A549 (cell line): ENCODE results near the gene CARMIL1.

ENCODE experiments used
- MAZ ChIP-seq: fragments of 150-350 bp; IDR thresholded peaks from 2 replicates; pipeline ENCODE4 v1.6.1; 2014; ENCODE audit warnings: antibody characterized with exemption, low read depth, low read length, borderline replicate concordance
- MYC ChIP-seq: IDR thresholded peaks from 2 replicates; pipeline ENCODE4 v1.6.1; 2012; ENCODE audit warnings: mild to moderate bottlenecking, inconsistent platforms, low read length, improper control_type of control experiment, borderline replicate concordance
- POLR2A ChIP-seq: IDR thresholded peaks from 2 replicates; pipeline ENCODE4 v1.6.1; 2012; ENCODE audit warnings: mild to moderate bottlenecking, low read length
- RFX5 ChIP-seq: fragments of 450-650 bp; IDR thresholded peaks from 2 replicates; pipeline ENCODE4 v1.7.1; 2014; ENCODE audit warnings: antibody characterized with exemption, mild to moderate bottlenecking, moderate library complexity
- ZC3H11A ChIP-seq: fragments of 450-650 bp; IDR thresholded peaks from 2 replicates; pipeline ENCODE4 v1.6.1; 2014; ENCODE audit warnings: antibody characterized with exemption, mild to moderate bottlenecking
- TF ChIP-seq, protein P1 (sequence below): IDR thresholded peaks from 2 replicates; pipeline ENCODE4 v1.6.1; 2012
- TF ChIP-seq, protein P2 (sequence below): fragments of >200 bp; sonication (Bioruptor Twin); formaldehyde crosslinking; IDR thresholded peaks from 3 replicates; pipeline ENCODE4 v1.5.1; 2016

DNA sequence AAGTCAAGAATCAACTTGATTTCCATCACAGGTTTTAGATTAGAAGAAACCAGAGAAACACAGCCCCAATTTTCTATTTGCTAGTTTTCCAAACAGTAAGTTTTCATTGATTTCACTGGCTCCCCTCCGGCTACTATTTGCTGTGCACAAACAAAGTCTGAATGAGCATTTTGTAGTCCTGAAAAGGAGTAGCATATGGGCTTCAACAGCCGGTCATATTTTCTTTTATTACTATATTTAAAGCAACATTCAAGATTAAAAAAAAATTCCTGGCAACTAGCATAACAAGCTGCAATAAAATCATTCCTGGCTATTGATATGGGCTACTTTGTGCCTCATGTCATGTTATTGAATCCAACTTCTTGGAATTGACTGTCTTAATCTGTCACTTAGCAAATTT lies 48.3 kb downstream of the CARMIL1 start:
- TF ChIP-seq, protein P1, sequence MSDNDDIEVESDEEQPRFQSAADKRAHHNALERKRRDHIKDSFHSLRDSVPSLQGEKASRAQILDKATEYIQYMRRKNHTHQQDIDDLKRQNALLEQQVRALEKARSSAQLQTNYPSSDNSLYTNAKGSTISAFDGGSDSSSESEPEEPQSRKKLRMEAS: no peak
- TF ChIP-seq, protein P2, sequence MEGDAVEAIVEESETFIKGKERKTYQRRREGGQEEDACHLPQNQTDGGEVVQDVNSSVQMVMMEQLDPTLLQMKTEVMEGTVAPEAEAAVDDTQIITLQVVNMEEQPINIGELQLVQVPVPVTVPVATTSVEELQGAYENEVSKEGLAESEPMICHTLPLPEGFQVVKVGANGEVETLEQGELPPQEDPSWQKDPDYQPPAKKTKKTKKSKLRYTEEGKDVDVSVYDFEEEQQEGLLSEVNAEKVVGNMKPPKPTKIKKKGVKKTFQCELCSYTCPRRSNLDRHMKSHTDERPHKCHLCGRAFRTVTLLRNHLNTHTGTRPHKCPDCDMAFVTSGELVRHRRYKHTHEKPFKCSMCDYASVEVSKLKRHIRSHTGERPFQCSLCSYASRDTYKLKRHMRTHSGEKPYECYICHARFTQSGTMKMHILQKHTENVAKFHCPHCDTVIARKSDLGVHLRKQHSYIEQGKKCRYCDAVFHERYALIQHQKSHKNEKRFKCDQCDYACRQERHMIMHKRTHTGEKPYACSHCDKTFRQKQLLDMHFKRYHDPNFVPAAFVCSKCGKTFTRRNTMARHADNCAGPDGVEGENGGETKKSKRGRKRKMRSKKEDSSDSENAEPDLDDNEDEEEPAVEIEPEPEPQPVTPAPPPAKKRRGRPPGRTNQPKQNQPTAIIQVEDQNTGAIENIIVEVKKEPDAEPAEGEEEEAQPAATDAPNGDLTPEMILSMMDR: no peak
- TF ChIP-seq MYC (no peak), MAZ (no peak), RFX5 (no peak), POLR2A (no peak), ZC3H11A (no peak)
